GM12878 (cell line): Measurements from ENCODE around the gene WNK1. TPM values are rescaled to one million over a fixed set of nuclear protein-coding genes. Genes with fewer than 3 reads are reported as not detected.

Source experiments
- ATAC-seq: fragments of 200-7000 bp; cut with Tn5 transposase; 3 replicates; pipeline ENCODE4 v1.9.1; 2020; ENCODE audit warnings: mild to moderate bottlenecking, moderate library complexity
- BruUV-seq: library from RNA; stranded (reverse); fragments of 400-500 nt; replicated peaks from 2 replicates; lab custom pipeline; 2021; lab: Mats Ljungman, UMichigan
- CTCF ChIA-PET: fragments of 300-600 bp; sonication (Branson Sonifier 250); formaldehyde crosslinking; extraction: SDS; loops from one replicate; lab custom pipeline; 2021; ENCODE audit warnings: inconsistent platforms; lab: Yijun Ruan, JAX
- POLR2A ChIA-PET: fragments of 350-600 bp; formaldehyde crosslinking; extraction: SDS; loops from one replicate; lab custom pipeline; 2021; ENCODE audit warnings: inconsistent platforms; lab: Charles Lee
- RAD21 ChIA-PET: fragments of 300-600 bp; sonication (Branson Sonifier 250); formaldehyde crosslinking; loops from one replicate; lab custom pipeline; 2023; ENCODE audit warnings: antibody characterized with exemption; ENCODE audit not compliant: unreplicated experiment; lab: Charles Lee
- SMC1A ChIA-PET: fragments of 300-600 bp; sonication (Branson Sonifier 250); formaldehyde crosslinking; loops from one replicate; lab custom pipeline; 2023; ENCODE audit not compliant: unreplicated experiment, uncharacterized antibody; lab: Charles Lee
- DNase-seq: peaks from one replicate; pipeline ENCODE4 v3.0.0-alpha.2; 2011; ENCODE audit warnings: low read depth, low spot score
- FAIRE-seq: peaks from 3 replicates; lab custom pipeline; 2011; peaks lifted over from hg19 to GRCh38; lab: Jason Lieb, UNC
- H2AFZ ChIP-seq: 2 replicates; pipeline ENCODE4 v1.6.0; 2011; ENCODE audit warnings: low read depth, low read length, control low read depth; ENCODE audit not compliant: control insufficient read depth
- H3K27ac ChIP-seq: 2 replicates; pipeline ENCODE4 v1.5.1; 2011; ENCODE audit warnings: control low read depth; ENCODE audit not compliant: control insufficient read depth, insufficient read depth
- H3K27me3 ChIP-seq, 2 experiments: replicated peaks in 1 of 2; 2 replicates each; pipeline versions ENCODE4 v1.6.0 to v1.6.1; 2011; ENCODE audit warnings: low read length in 1 of 2; ENCODE audit not compliant: control insufficient read depth in 2 of 2, insufficient read depth in 2 of 2
- H3K36me3 ChIP-seq, 2 experiments: 2 replicates each; pipeline ENCODE4 v1.5.1; 2011; ENCODE audit warnings: low read length in 1 of 2; ENCODE audit not compliant: control insufficient read depth in 2 of 2, insufficient read depth in 2 of 2
- H3K4me1 ChIP-seq: 2 replicates; pipeline ENCODE4 v1.6.1; 2011; ENCODE audit warnings: mild to moderate bottlenecking, low read length, moderate library complexity, mixed read lengths; ENCODE audit not compliant: control insufficient read depth, insufficient read depth
- H3K4me2 ChIP-seq: 2 replicates; pipeline ENCODE4 v1.6.0; 2011; ENCODE audit warnings: control low read depth; ENCODE audit not compliant: control insufficient read depth, insufficient read depth
- H3K4me3 ChIP-seq: fragments of 200-600 bp; sonication (generic); 2 replicates; pipeline ENCODE4 v1.5.1; 2016
- H3K79me2 ChIP-seq: 2 replicates; pipeline ENCODE4 v1.6.0; 2011; ENCODE audit warnings: low read length; ENCODE audit not compliant: control insufficient read depth, insufficient read depth
- H3K9ac ChIP-seq: 2 replicates; pipeline ENCODE4 v1.8.0; 2011; ENCODE audit warnings: low read length, control low read depth, mixed read lengths; ENCODE audit not compliant: control insufficient read depth, insufficient read depth
- H3K9me3 ChIP-seq: replicated peaks from 3 replicates; pipeline ENCODE4 v1.5.1; 2011; ENCODE audit warnings: mild to moderate bottlenecking, low read length; ENCODE audit not compliant: control insufficient read depth, insufficient read depth
- H4K20me1 ChIP-seq: 2 replicates; pipeline ENCODE4 v1.6.0; 2011; ENCODE audit not compliant: control insufficient read depth, insufficient read depth
- ATF3 ChIP-seq: IDR thresholded peaks from 2 replicates; pipeline ENCODE4 v1.6.1; 2011; ENCODE audit warnings: low read depth, mild to moderate bottlenecking, low read length, moderate library complexity, borderline replicate concordance; ENCODE audit errors: extremely low read depth
- BCL11A ChIP-seq: IDR thresholded peaks from 2 replicates; pipeline ENCODE4 v1.6.1; 2011; ENCODE audit warnings: low read depth, low read length
- BCLAF1 ChIP-seq: fragments of 450-650 bp; IDR thresholded peaks from 2 replicates; pipeline ENCODE4 v1.6.1; 2017; ENCODE audit warnings: antibody characterized with exemption, mild to moderate bottlenecking, moderate library complexity
- BMI1 ChIP-seq: fragments of 450-650 bp; IDR thresholded peaks from 2 replicates; pipeline ENCODE4 v1.6.1; 2016; ENCODE audit warnings: mild to moderate bottlenecking, moderate library complexity, borderline replicate concordance
- ETV6 ChIP-seq, 2 experiments: fragments of 450-650 bp in 1 of 2; IDR thresholded peaks in 1 of 2; conservative IDR thresholded peaks in 1 of 2; 2 replicates each; pipeline ENCODE4 v1.6.1; 2014; ENCODE audit warnings: antibody characterized with exemption in 1 of 2, borderline replicate concordance in 1 of 2, low read depth in 1 of 2, mild to moderate bottlenecking in 1 of 2, moderate library complexity in 1 of 2
- IKZF2 ChIP-seq, 2 experiments: fragments of 450-650 bp; IDR thresholded peaks; 2 replicates each; pipeline ENCODE4 v1.6.1; 2017; ENCODE audit warnings: mild to moderate bottlenecking in 2 of 2, moderate library complexity in 2 of 2
- MYC ChIP-seq: IDR thresholded peaks from 2 replicates; pipeline ENCODE4 v1.6.1; 2011; ENCODE audit warnings: mild to moderate bottlenecking, low read length, moderate library complexity, inconsistent platforms; ENCODE audit not compliant: insufficient read depth, insufficient replicate concordance, insufficient read length, severe bottlenecking
- NFXL1 ChIP-seq: fragments of 450-650 bp; IDR thresholded peaks from 2 replicates; pipeline ENCODE4 v1.6.1; 2017; ENCODE audit warnings: antibody characterized with exemption, mild to moderate bottlenecking, borderline replicate concordance
- PAX8 ChIP-seq: fragments of 450-650 bp; IDR thresholded peaks from 2 replicates; pipeline ENCODE4 v1.6.1; 2017; ENCODE audit warnings: mild to moderate bottlenecking, moderate library complexity
- PKNOX1 ChIP-seq: fragments of 450-650 bp; IDR thresholded peaks from 2 replicates; pipeline ENCODE4 v1.6.1; 2016; ENCODE audit warnings: mild to moderate bottlenecking
- PRDM15 ChIP-seq: fragments of 450-650 bp; formaldehyde crosslinking; IDR thresholded peaks from 2 replicates; pipeline ENCODE4 v1.4.0; 2020; ENCODE audit warnings: mild to moderate bottlenecking, moderate library complexity
- RAD51 ChIP-seq: fragments of 450-650 bp; IDR thresholded peaks from 2 replicates; pipeline ENCODE4 v1.6.1; 2016; ENCODE audit warnings: moderate library complexity, mild to moderate bottlenecking, inconsistent platforms
- SREBF2 ChIP-seq: IDR thresholded peaks from 2 replicates; pipeline ENCODE4 v1.6.1; 2012; ENCODE audit warnings: mild to moderate bottlenecking, low read length
- WGBS: methylation state at CpG from one replicate; pipeline ENCODE4 v1.1.6; 2016; ENCODE audit warnings: low lambda C conversion rate; ENCODE audit not compliant: insufficient replicate concordance, insufficient coverage; ENCODE audit errors: missing lambda C conversion rate; 5-methylcytosine and 5-hydroxymethylcytosine counted together
- in situ Hi-C: fragments of 300-500 bp; cut with MboI; formaldehyde crosslinking; loops from 9 replicates; pipeline ENCODE4 v1.14.3; 2018; ENCODE audit warnings: mixed read lengths
- intact Hi-C: fragments of 100-400 bp; cut with micrococcal nuclease; formaldehyde crosslinking; loops from one replicate; pipeline ENCODE4 v1.14.2; 2022; ENCODE audit not compliant: unreplicated experiment
- polyA plus RNA-seq, 11 experiments: library from polyadenylated mRNA; depleted of rRNA in 4 of 11; unstranded in 6 of 11; stranded (reverse) in 5 of 11; fragments of >200 nt; fragmentation: Nextera tagmentation in 4 of 11; fragmentation: Illumina TruSeq in 1 of 11; extraction: Ambion mirVana in 4 of 11; extraction: Trizol in 1 of 11; gene quantifications; 1 replicate in 1 of 11; 2 replicates in 10 of 11; pipeline versions ENCODE4 v1.2.1 to v1.2.3, GENCODE V29; 2011 to 2016; ENCODE audit warnings: inconsistent platforms in 2 of 11, missing spikeins in 2 of 11, low read depth in 1 of 11
- total RNA-seq, 4 experiments: library from RNA; depleted of rRNA in 3 of 4; stranded (reverse); fragments of >200 nt in 3 of 4; fragmentation: Illumina TruSeq in 1 of 4; extraction: Trizol in 1 of 4; gene quantifications; 2 replicates each; pipeline versions ENCODE4 v1.2.1 to v1.2.3, GENCODE V29; 2013 to 2021

WNK1 gene
- total and polyA plus RNA-seq, 10 of the 15 experiments (the other 5 are each of a cell fraction or from before 2014, with no cell fraction given), result 9.6 to 151 (median 86.6) TPM

GRCh38 chr12:724194-724855, 28.1 kb upstream of the WNK1 start (continued):
- TF ChIP-seq PAX8 (no peak), ATF3 (no peak), MYC (no peak), BMI1 (no peak), PKNOX1 (no peak), ETV6 (conservative IDR thresholded peaks at IDR 0.05 in 1 of 2, IDR thresholded peaks at IDR 0.05 in 1 of 2; ENCODE audit: borderline replicate concordance in 1 of 2, low read depth in 1 of 2) (no peak)
- TF ChIP-seq, all 136 proteins: peak for 9

- in situ Hi-C loops, result no loop called here
- Histone ChIP-seq H3K4me2 (no peak overlapping the region), H3K27ac (no peak overlapping the region), H3K4me1 (peaks cover 32% of the 10 kb centered on the region), H4K20me1 (no peaks in the 10 kb centered on the region), H3K79me2 (no peaks in the 10 kb centered on the region), H3K4me3 (no peak overlapping the region), H3K36me3 (no peaks in the 10 kb centered on the region), H3K9me3 (no peaks in the 10 kb centered on the region), H3K9ac (no peak overlapping the region), H2AFZ (no peak overlapping the region), H3K27me3 (no peaks in the 10 kb centered on the region)
- no peak for DNase-seq
- SMC1A ChIA-PET, result interaction anchor here (3.3 to 8.3 kb wide), 4 partner anchors 15 to 57 kb away, joined by 20 to 133 read pairs (median 42); no protein-coding TSS in a partner anchor
- CTCF ChIA-PET, result interaction anchor here (4.3 kb wide), 1 partner anchor 26 kb away, joined by 28 read pairs; the partner anchor contains the start of gene WNK1
- ATAC-seq, result no peak
- POLR2A ChIA-PET, result interaction anchor here (3.8 kb wide), 1 partner anchor 57 kb away, joined by 20 read pairs; no protein-coding TSS in a partner anchor
- intact Hi-C loops, result no loop called here
- RAD21 ChIA-PET, result interaction anchor here (1.0 to 3.3 kb wide), 2 partner anchors 18 to 57 kb away, joined by 3 to 22 read pairs; no protein-coding TSS in a partner anchor
- BruUV-seq, result no TSS peak
- FAIRE-seq, result no peak
- WGBS, result 95% methylated on average over 2 of the region's 2 CpGs
- TF ChIP-seq BCLAF1 (no peak), PRDM15 (CRISPR knock-in tag) (no peak), SREBF2 (no peak), BCL11A (no peak), RAD51 (no peak), IKZF2 (IDR thresholded peaks at IDR 0.05) (no peak), NFXL1 (no peak)
Measured at GRCh38 chr12:725076-725475, 27.3 kb upstream of the WNK1 start.
